HepG2 (cell line): ENCODE data around the gene RAB40C. TPM values are rescaled to one million over a fixed set of nuclear protein-coding genes. Genes with fewer than 3 reads are reported as not detected.

Experiments used
- ATAC-seq: fragments of 200-7000 bp; cut with Tn5 transposase; 3 replicates; pipeline ENCODE4 v1.9.1; 2020; ENCODE audit warnings: mild to moderate bottlenecking, moderate library complexity
- BruUV-seq: library from RNA; stranded (reverse); fragments of 400-500 nt; replicated peaks from 2 replicates; lab custom pipeline; 2021; lab: Mats Ljungman, UMichigan
- CTCF ChIA-PET: fragments of 300-600 bp; formaldehyde crosslinking; extraction: SDS; loops from one replicate; lab custom pipeline; 2021; ENCODE audit warnings: low total read pairs, inconsistent platforms, low intra/inter-chr PET ratio; lab: Yijun Ruan, JAX
- POLR2A ChIA-PET: fragments of 350-600 bp; sonication (Branson Sonifier 250); formaldehyde crosslinking; loops from one replicate; lab custom pipeline; 2020; ENCODE audit warnings: antibody characterized with exemption, inconsistent platforms; lab: Yijun Ruan, JAX
- DNase-seq: peaks from one replicate; pipeline ENCODE4 v3.0.0-alpha.2; 2015; ENCODE audit warnings: low spot score
- FAIRE-seq: peaks from 3 replicates; lab custom pipeline; 2011; peaks lifted over from hg19 to GRCh38; lab: Jason Lieb, UNC
- H2AFZ ChIP-seq: one replicate; pipeline ENCODE4 v1.6.1; 2011; ENCODE audit warnings: low read length, inconsistent platforms
- H3K27ac ChIP-seq: fragments of 300-600 bp; 3 replicates; pipeline ENCODE4 v1.8.0; 2011; ENCODE audit warnings: mixed run types, mild to moderate bottlenecking, mixed read lengths, low read length, inconsistent platforms; ENCODE audit not compliant: insufficient read depth; ENCODE audit errors: extremely low read length
- H3K27me3 ChIP-seq, 2 experiments: fragments of 200-600 bp in 1 of 2; 2 replicates in 1 of 2; 3 replicates in 1 of 2; pipeline versions ENCODE4 v1.6.0 to v1.8.0; 2011; ENCODE audit warnings: low read length in 2 of 2, mild to moderate bottlenecking in 2 of 2, moderate library complexity in 2 of 2, inconsistent platforms in 1 of 2; ENCODE audit not compliant: insufficient read depth in 2 of 2, control insufficient read depth in 1 of 2
- H3K36me3 ChIP-seq, 2 experiments: fragments of 200-600 bp in 1 of 2; replicated peaks in 1 of 2; 2 replicates in 1 of 2; 3 replicates in 1 of 2; pipeline versions ENCODE4 v1.5.1 to v1.8.0; 2011; ENCODE audit warnings: low read length in 2 of 2, inconsistent platforms in 1 of 2; ENCODE audit not compliant: insufficient read depth in 2 of 2, control insufficient read depth in 1 of 2
- H3K4me1 ChIP-seq: 2 replicates; pipeline ENCODE4 v1.5.1; 2012; ENCODE audit warnings: low read length, inconsistent platforms; ENCODE audit not compliant: insufficient read depth
- H3K4me2 ChIP-seq: 2 replicates; pipeline ENCODE4 v1.6.0; 2011; ENCODE audit warnings: low read depth, low read length, inconsistent platforms
- H3K4me3 ChIP-seq, 3 experiments: fragments of 200-600 bp in 1 of 3; sonication (generic), shearing (Covaris generic) in 1 of 3; replicated peaks in 1 of 3; 2 replicates each; pipeline ENCODE4 v1.5.1; 2011 to 2016; ENCODE audit warnings: low read length in 3 of 3, inconsistent platforms in 2 of 3, low read depth in 2 of 3, mild to moderate bottlenecking in 2 of 3, control low read depth in 1 of 3, mixed read lengths in 1 of 3; ENCODE audit not compliant: insufficient read depth in 1 of 3
- H3K79me2 ChIP-seq: one replicate; pipeline ENCODE4 v1.6.1; 2011; ENCODE audit warnings: low read length, inconsistent platforms; ENCODE audit not compliant: insufficient read depth
- H3K9ac ChIP-seq: 2 replicates; pipeline ENCODE4 v1.6.0; 2011; ENCODE audit warnings: mild to moderate bottlenecking, low read depth, low read length, inconsistent platforms; ENCODE audit not compliant: insufficient read depth
- H3K9me3 ChIP-seq: 2 replicates; pipeline ENCODE4 v1.5.1; 2012; ENCODE audit warnings: mild to moderate bottlenecking, low read length
- H4K20me1 ChIP-seq: 2 replicates; pipeline ENCODE4 v1.6.0; 2011; ENCODE audit warnings: inconsistent platforms, mild to moderate bottlenecking, low read length, moderate library complexity; ENCODE audit not compliant: insufficient read depth
- BORCS8-MEF2B ChIP-seq: sonication (generic); formaldehyde crosslinking; IDR thresholded peaks from 2 replicates; pipeline ENCODE4 v1.8.0; 2022; ENCODE audit warnings: mild to moderate bottlenecking, missing genetic modification reagents
- DMAP1 ChIP-seq: IDR thresholded peaks from 2 replicates; pipeline ENCODE4 v1.6.1; 2016
- FOXA3 ChIP-seq: IDR thresholded peaks from 2 replicates; pipeline ENCODE4 v1.6.1; 2016; ENCODE audit warnings: missing genetic modification reagents, missing compliant biosample characterization
- HNRNPL ChIP-seq: fragments of 200-400 bp; formaldehyde crosslinking; IDR thresholded peaks from 2 replicates; pipeline ENCODE4 v1.6.1; 2017; ENCODE audit warnings: mild to moderate bottlenecking, low read depth, low read length
- IRF9 ChIP-seq: sonication (generic); formaldehyde crosslinking; IDR thresholded peaks from 2 replicates; pipeline ENCODE4 v1.8.0; 2022; ENCODE audit warnings: missing genetic modification reagents, mild to moderate bottlenecking, borderline replicate concordance
- NPAS2 ChIP-seq: sonication (generic); formaldehyde crosslinking; IDR thresholded peaks from 2 replicates; pipeline ENCODE4 v1.8.0; 2022; ENCODE audit warnings: mild to moderate bottlenecking, missing genetic modification reagents, borderline replicate concordance
- SIN3A ChIP-seq: IDR thresholded peaks from 2 replicates; pipeline ENCODE4 v1.6.1; 2011; ENCODE audit warnings: low read depth, mild to moderate bottlenecking, control low read depth, low read length, borderline replicate concordance
- SP140L ChIP-seq: sonication (generic); formaldehyde crosslinking; IDR thresholded peaks from 2 replicates; pipeline ENCODE4 v1.4.0; 2020; ENCODE audit warnings: missing genetic modification reagents, borderline replicate concordance
- SRSF1 ChIP-seq: fragments of 200-400 bp; formaldehyde crosslinking; optimal IDR thresholded peaks from 2 replicates; pipeline ENCODE3; 2017; ENCODE audit warnings: mild to moderate bottlenecking, low read depth, low read length, moderate library complexity
- ZBTB33 ChIP-seq: sonication (generic); formaldehyde crosslinking; IDR thresholded peaks from 2 replicates; pipeline ENCODE4 v1.4.0; 2020; ENCODE audit warnings: missing genetic modification reagents
- ZMAT3 ChIP-seq: sonication (generic); formaldehyde crosslinking; conservative IDR thresholded peaks from 2 replicates; pipeline ENCODE4 v1.7.0; 2021; ENCODE audit warnings: missing genetic modification reagents
- ZNF639 ChIP-seq: conservative IDR thresholded peaks from 2 replicates; pipeline ENCODE4 v1.6.1; 2018; ENCODE audit warnings: missing genetic modification reagents
- WGBS: methylation state at CpG from one replicate; pipeline ENCODE4 v1.1.6; 2017; ENCODE audit warnings: low lambda C conversion rate; 5-methylcytosine and 5-hydroxymethylcytosine counted together
- in situ Hi-C: cut with HindIII; loops from 2 replicates; pipeline ENCODE4 v1.10.0; 2017; ENCODE audit warnings: low pct_unique_long_range_greater_than_20kb; ENCODE audit not compliant: extremely low pct_ligation_motif_present
- intact Hi-C: fragments of 100-400 bp; cut with micrococcal nuclease; formaldehyde crosslinking; loops from one replicate; pipeline ENCODE4 v1.10.0; 2022; ENCODE audit not compliant: unreplicated experiment
- polyA plus RNA-seq, 8 experiments: library from polyadenylated mRNA; depleted of rRNA in 3 of 8; stranded (reverse) in 7 of 8; unstranded in 1 of 8; fragments of >200 nt; fragmentation: Illumina TruSeq in 4 of 8; extraction: Trizol in 4 of 8; gene quantifications; 2 replicates each; pipeline versions ENCODE4 v1.2.1 to v1.2.3, GENCODE V29; 2011 to 2016; ENCODE audit warnings: low read depth in 4 of 8, missing spikeins in 1 of 8, mixed read lengths in 1 of 8; ENCODE audit not compliant: insufficient read depth in 1 of 8
- total RNA-seq, 5 experiments: library from RNA; depleted of rRNA; stranded (reverse); fragments of >200 nt; fragmentation: Illumina TruSeq; extraction: Trizol; gene quantifications; 2 replicates each; pipeline ENCODE4 v1.2.3, GENCODE V29; 2016; ENCODE audit warnings: low read depth in 1 of 5

RAB40C gene
- total and polyA plus RNA-seq, 2 of the 13 experiments (the other 11 are each of a cell fraction or from before 2014, with no cell fraction given), result 7.7 to 11.5 TPM

- no peaks in the 10 kb centered on the region for H3K79me2 ChIP-seq
- H3K36me3 ChIP-seq, result no peaks in the 10 kb centered on the region
- peaks cover 76% of the 10 kb centered on the region for H3K4me1 ChIP-seq
- H3K9me3 ChIP-seq, result no peaks in the 10 kb centered on the region
- no peak overlapping the region; the same call in 1 of the 2 replicates for H3K9ac ChIP-seq
- no peaks in the 10 kb centered on the region for H4K20me1 ChIP-seq
- intact Hi-C loops, result no loop called here
- no peak for FAIRE-seq
- no peak overlapping the region for H2AFZ ChIP-seq
- H3K27ac ChIP-seq, result peak overlapping the region; percentile 43
- peak overlapping the region in 1 of 3 experiments; percentile 67; a peak in 1 of 6 replicates for H3K4me3 ChIP-seq
- peak; percentile 2 for ATAC-seq
- no TSS peak for BruUV-seq
- H3K4me2 ChIP-seq, result peak overlapping the region; percentile 85
- POLR2A ChIA-PET, result interaction anchor here (0.8 to 2.3 kb wide), 8 partner anchors 9 to 155 kb away, joined by 3 to 17 read pairs (median 5); partner anchors contain the start of gene NHLRC4
- in situ Hi-C loops, result no loop called here
- peaks cover 11 to 34% of the 10 kb centered on the region in 2 experiments; a peak in 4 of 5 replicates for H3K27me3 ChIP-seq
- WGBS, result 20% methylated on average over 16 of the region's 23 CpGs
- no peak for DNase-seq
- peak; percentile 57 for TF ChIP-seq ZBTB33 (CRISPR knock-in tag)
- TF ChIP-seq DMAP1 (CRISPR knock-in tag), result no peak
- TF ChIP-seq SRSF1, result peak; percentile 13
- TF ChIP-seq SIN3A, result no peak
- TF ChIP-seq NPAS2, result no peak
- TF ChIP-seq ZMAT3 (CRISPR knock-in tag), result 0 out of 2 replicates have a peak, but pooled peaks have one; percentile 2
- TF ChIP-seq ZNF639 (CRISPR knock-in tag), result no peak
- TF ChIP-seq IRF9 (CRISPR knock-in tag), result no peak
- TF ChIP-seq SP140L (CRISPR knock-in tag), result no peak
- TF ChIP-seq HNRNPL, result peak; percentile 92
- TF ChIP-seq FOXA3, result no peak
- TF ChIP-seq BORCS8-MEF2B (CRISPR knock-in tag), result no peak
- CTCF ChIA-PET, result no interaction called here
Measured at GRCh38 chr16:557463-558297, 32.2 kb upstream of the RAB40C start.
